ENCODE measurements around the gene XIRP2.

- TF ChIP-seq RXRA (IDR thresholded peaks at IDR 0.05; ENCODE audit: insufficient read depth, low read depth, low read length) (no peak), CTCF (IDR thresholded peaks at IDR 0.05; ENCODE audit: control extremely low read depth in 1 of 3, insufficient read depth in 1 of 3, low read depth in 1 of 3, low read length in 3 of 3) (no peak), SP4 (IDR thresholded peaks at IDR 0.05; ENCODE audit: low read length) (no peak), USF2 (IDR thresholded peaks at IDR 0.05; ENCODE audit: low read length) (no peak), SIRT6 (IDR thresholded peaks at IDR 0.05; ENCODE audit: low read length) (no peak), POLR2A (IDR thresholded peaks at IDR 0.05; ENCODE audit: control extremely low read depth in 1 of 2, low read depth in 2 of 2, low read length in 2 of 2) (no peak), ATF3 (IDR thresholded peaks at IDR 0.05; ENCODE audit: insufficient read depth, low read depth, low read length) (no peak), TAF7 (optimal IDR thresholded peaks at IDR 0.05; ENCODE audit: borderline replicate concordance, low read depth, low read length) (no peak), YY1 (IDR thresholded peaks at IDR 0.05; ENCODE audit: low read depth, low read length) (no peak)
Observed at GRCh38 chr2:167140330-167140729, 252.1 kb downstream of the XIRP2 start.

Measured in H1 (cell line).